Stimulated activated naive CD8-positive, alpha-beta T cell treated with anti-CD3 and anti-CD28 coated beads, Interleukin-15, Interleukin-2, amounts not matched to agents 100 U/mL and 50 U/mL, for 24 hours (primary cell): ENCODE results near the gene STAC.
"Not testable (repeated sequence)": the region's sequence is repeated elsewhere in the genome, so short reads cannot be mapped to it uniquely, and the experiment has no call there.

ENCODE experiments used
- ATAC-seq: fragments of 150-1000 bp; cut with Tn5 transposase; one replicate; pipeline ENCODE4 v1.10.0; 2021
- DNase-seq: peaks from one replicate; pipeline ENCODE4 v3.0.0; 2021

Gene STAC

DNA sequence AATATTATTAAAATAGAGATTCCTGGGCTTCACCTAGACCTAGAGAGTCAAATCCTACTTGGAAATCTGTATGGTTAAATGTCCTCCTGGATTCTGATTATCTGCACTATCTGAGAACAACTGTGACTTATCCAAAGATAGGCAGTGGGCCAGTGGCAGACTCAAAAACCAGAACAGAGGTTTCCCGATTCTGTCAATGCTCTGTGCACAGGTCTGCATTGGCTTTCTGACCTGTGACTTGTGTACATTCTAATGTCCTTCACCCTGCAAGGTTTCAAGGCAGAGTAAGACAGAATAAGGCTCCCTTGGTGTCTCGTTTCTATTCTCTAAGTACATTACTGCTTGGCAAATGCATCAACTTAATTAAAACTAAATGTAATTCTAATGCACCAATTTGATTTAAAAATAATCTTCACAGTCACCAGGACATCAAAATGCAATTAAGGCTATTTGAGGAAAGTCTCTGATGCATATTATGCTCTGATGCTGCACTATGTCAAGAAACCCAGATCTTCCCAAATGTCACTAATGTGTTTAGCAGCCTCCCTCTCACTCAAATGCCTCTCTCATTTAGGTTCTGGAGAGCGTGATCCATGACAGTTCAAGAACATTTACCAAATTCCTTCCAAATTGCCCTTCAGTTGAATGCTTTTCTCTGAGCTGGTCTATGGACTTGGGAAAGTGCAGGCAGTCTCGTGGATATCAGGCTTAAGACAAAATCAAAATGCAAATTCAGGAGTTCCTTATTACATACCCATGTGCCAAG lies 140.1 kb downstream of the STAC start:
- DNase-seq (no peak), ATAC-seq (no peak)

DNA sequence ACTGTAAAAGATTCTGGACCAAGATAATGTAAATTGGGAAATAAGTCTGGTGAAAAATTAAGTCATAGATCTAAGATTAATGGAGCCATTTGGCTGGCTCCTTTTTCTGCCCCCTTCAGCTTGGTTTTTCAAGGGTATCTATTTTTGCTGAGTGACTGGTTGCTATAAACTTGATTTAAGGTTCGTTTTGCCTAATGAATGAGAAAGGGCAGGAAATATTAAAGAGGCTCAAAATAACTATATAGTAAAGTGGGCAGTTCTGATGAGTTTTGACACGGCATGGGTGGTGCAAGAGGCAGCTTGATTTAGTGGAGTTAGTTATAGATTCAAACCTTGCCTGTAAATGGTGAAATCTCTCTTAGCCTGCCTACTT lies 140.7 kb downstream of the STAC start:
- DNase-seq (no peak), ATAC-seq (no peak)

DNA sequence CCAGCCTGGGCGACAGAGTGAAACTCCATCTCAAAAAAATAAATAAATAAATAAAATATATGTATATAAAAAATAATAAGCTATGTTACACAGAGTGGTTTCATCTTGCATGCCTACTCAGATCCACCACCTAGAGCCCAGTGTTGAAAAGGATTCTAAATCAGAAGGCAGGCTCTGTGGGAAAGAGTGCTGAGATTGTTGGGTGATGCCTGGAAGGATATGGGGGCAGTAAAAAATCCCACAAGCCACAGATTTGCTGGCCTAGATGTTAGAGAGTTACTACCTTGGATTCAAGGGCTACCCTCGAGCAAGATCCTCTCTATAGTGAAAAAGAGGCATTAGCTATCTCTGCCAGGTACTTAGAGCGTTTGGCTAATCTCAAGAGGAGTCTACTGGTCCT lies 144.3 kb downstream of the STAC start:
- ATAC-seq, result no peak

DNA sequence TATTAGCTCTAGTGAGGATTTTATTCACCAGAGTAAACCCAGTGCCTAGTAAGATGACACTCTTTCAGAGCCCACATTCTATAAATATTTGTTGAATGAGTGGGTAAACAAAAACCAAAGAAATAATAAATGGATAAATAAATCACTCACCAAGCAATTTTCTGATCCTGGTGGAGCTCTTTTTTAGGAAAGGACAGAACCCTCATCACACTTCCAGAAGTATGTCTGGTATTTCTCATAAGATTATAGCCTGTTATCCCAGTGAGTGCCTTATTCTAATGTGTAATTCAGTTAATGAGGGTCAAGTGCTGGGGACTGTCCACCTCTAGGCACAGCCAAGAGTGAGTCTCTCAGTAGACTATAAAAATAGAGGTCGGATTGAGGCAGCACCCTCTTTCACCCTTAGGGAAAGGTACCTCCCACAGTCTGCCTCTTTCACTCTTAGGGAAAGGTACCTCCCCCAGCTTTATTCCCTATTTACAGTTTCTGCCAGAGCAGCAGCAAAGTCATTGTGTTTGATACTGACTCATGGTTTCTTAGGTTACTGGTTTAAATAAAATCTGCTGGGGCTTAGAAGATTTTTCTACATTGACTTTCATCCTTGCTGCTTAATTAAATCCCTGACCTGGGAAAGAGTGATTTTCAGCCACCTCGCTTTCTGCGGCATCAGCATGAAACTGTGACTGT lies 145.0 kb downstream of the STAC start:
- DNase-seq, result no peak

More for the DNA sequence above, 144.3 kb downstream of the STAC start:
- DNase-seq, result no peak

DNA sequence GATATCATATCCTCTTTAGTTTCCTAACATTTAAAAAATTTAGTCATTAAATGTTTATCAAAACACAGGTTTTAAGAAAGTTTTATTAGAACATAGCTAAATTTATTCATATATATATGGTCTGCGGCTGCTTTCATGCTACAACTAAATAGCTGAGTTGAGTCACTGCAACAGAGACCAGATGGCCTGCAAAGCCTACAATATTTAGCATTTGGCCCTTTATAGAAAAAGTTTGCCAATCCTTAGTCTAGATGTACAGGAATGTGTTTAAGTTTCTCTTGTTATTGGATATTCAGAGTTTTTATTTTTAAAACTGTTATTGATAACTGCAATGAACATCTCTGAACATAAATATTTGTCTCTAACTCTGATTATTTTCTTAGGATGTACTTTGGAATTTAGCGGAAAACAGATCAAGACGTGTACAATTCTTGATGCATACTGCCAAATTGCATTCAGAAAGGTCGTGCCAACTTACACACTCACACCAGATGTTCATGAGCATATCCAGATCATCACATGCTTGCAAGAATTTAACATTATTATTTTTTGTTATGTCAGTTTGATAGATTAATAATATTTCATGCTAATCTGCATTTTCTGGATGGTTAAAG lies 157.9 kb downstream of the STAC start:
- no peak for ATAC-seq
- no peak for DNase-seq

More for the DNA sequence above, 145.0 kb downstream of the STAC start:
- no peak for ATAC-seq

DNA sequence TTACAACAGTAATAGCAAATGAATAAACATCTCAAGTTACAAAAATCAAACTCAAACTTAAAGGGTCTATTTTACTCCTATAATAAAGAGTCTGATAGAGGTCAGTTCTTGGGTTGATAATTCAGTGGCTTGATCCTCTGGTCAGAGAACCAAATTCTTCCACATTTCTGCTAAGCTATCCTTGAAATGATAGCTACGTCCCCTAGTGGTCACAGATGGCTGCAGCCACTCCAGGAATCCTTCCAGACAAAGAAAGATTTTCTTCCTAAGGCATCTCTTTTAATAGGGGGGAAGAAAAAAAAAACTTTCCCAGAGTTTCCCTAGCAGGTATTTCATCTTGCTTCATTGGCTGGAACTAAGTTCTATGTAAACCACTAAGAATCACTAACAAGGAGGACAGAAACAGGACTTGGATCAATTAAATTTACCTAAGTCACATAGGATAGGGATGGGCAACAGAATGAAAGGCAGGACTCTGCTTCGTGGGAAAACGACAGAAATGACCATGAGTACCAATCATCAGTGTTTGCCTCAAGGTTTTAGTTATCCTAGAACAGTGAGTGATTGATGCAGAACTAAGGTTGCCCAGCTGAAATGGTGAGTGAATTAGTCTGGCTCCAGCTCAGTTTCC lies 160.7 kb downstream of the STAC start:
- no peak for ATAC-seq
- no peak for DNase-seq

DNA sequence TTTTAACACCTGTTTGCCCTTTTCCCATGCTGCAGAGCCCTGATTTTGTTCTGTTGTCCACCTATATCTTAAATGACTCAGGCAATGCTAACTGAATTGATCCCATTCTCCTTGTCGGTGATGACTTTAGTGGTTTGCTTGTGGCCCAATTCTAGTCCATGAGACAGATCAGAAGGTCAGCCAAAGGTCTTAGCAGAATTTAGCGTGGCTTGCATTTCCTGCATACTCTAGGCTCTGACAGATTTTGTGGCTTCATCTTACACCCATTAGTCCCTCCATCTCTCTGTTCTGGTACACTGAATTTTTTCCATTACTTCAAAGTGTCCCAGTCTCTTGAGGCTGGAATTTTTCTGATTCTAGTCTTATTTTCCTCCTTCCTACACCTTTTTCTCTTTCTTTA lies 161.9 kb downstream of the STAC start:
- DNase-seq, result no peak
- ATAC-seq, result no peak

DNA sequence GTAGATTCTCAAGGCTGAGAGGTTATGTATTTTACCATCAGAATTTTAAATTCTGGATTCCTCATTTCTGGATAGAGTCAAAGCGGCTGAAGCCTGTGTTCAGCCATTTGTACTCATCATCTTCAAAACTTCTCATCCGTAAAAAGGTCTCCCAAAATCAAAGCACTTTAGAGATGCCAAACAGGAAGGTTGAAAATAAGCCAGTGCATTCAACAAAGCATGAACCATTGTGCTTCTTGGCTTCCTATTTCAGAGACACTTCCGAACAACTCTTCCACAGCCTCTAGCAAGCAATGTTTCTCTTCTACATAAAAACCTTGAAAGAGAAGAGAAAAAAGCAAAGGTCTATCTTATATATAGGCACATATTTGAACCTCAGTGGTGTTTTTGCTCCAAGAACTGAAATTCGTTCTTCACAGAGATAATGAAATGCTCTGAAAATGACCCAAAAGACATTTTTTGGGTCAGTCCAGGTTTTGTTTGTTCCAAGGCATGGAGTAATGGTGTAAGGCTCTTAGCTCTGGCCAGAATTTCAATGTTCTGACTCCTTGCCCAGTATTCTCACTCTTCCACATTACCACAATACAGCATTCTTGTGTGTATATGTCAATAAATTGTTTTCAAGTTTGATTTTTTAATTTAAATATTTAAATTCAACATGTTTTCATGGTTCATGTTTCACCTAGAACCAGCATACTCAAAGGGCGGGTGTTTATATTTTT lies 163.1 kb downstream of the STAC start:
- ATAC-seq (no peak), DNase-seq (no peak)

DNA sequence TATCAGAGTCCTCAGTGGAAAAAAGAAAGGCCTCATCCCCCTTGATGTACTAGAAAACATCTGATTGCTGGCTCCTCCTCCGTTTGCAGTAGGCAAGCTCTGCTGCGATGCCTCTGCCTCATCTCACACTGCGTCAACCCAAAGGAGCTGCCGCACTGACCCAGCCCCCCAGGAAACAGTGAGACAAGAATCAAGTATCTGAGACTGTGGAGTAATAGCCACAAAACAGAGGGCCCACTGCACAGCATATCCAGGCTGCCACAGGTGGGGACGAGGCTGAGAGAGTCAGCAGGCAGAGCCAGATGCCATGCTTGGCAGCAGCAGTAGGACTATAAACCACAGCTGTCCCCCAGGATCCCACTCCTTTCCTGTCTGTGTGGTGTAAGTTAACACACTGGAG lies 165.9 kb downstream of the STAC start:
- DNase-seq (no peak), ATAC-seq (no peak)

DNA sequence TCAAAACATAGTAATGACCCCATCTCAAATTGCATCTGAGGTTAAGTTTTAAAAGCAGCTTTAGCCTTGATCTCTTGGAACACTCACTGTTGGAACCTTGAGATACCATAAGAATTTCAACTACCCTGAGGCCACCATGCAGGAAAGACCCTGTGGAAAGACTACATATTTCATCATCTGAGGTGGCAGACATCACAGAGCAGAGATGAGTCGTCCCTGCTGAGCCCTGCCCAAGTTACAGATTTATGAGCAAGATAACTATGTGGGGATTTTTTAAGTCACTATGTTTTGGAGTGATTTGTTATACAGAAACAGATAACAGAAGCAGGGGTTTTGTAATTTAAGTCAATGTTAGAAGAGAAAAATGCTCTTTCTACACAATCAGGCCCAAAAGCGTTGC lies 168.4 kb downstream of the STAC start:
- DNase-seq, result no peak
- ATAC-seq, result no peak

DNA sequence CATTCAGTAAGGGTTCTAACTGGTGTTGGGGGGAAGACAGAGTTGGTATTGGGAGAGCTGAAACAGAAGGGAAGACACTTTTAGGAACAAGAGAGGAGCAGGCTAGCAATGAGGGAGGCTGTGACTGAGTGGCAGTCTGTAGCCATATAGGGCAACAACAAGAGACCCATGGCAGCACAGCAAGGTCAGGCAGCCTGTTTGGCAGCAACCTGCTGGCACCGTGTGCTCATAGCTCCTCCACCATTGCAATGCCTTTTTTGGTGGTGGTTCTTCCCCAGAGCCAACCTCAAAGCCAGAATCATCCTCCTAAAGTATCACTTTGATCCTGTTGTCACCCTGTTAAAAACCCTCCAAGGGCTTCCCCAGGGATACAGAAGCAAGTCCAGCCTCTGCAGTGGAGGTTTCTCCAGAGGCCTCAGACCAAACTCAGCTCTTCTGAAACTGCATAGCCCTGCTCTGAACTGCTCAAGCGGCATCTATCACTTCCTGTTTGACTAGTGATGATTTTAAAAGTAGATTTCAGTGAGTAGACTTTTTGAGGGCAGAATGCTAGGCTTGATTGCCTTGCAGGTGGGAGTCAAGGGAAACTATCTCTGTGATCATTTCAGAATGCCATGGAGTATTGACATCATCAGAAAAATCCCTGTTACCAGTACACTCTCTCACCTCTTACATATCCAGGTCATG lies 176.9 kb downstream of the STAC start:
- ATAC-seq (no peak), DNase-seq (no peak)

DNA sequence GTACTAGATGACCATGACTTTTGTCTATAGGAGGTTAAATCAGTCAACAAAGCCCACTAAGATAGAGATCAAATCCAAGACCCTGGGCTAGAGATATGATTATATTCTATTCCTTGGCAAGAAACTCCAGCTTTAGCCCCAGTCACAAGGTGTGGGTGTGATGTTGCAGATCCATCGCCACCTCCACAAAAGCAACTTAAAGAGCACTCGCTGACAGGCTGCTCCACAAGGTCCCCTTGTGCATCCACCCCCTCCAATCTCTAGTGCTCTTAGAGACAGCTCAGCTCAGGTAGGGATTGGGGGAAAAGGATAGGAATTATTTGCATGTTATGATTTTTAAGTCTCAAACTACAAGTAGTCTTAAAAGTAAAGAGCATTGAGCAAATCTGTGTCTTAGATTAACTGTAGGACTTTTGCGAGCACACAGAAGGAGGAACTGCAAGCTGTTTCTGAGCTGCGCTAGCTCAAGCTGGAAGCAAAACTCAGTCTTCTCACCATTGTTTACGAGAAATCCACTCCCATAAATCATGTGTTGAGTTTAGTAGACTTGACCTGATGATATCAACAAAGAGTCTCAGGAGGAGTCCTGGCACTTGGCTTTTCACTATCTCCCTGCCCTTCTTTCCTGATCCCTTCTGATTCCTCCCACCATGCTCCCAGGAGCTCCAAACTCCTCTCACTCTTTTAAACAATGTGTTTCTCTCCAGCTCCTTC lies 177.6 kb downstream of the STAC start:
- DNase-seq, result no peak
- ATAC-seq, result no peak

DNA sequence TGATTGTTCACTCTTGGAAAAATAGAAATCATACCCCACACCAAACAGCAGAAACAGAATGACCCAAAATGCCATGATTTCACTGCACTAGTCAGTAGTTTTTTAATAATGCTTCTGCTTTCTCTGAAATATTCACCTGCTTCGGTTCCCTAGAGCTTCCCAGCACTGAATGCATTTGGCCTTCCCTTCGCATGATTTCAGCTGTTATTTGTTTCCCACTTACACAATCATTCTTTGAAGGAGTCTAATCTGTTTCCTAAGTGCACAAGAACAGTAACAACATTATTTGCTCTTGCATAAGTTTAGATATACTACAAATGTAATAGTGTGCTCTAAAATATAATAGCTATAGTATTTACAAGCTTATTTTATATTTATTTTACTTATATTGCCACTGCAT lies 178.7 kb downstream of the STAC start:
- ATAC-seq, result no peak

DNA sequence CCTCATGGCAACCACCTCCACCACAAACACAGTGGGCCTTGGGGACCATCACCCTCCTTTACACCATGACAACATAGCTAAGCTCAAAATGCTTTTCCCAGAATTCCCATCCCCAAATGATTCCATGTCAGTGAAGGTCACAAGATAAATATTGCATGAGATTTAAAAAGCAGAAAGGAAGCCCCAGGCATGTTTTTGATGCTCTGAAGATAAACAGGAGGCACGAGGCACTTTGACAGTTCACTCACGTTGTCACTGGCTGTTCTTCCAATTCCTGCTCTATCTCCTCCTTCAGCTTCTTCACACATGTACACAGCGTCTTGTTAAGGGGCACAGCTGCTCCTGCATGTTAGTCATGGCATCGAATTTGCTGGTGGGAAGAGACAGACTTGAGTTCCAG lies 180.4 kb downstream of the STAC start:
- no peak for DNase-seq
- no peak for ATAC-seq

More for the DNA sequence above, 178.7 kb downstream of the STAC start:
- DNase-seq, result no peak

DNA sequence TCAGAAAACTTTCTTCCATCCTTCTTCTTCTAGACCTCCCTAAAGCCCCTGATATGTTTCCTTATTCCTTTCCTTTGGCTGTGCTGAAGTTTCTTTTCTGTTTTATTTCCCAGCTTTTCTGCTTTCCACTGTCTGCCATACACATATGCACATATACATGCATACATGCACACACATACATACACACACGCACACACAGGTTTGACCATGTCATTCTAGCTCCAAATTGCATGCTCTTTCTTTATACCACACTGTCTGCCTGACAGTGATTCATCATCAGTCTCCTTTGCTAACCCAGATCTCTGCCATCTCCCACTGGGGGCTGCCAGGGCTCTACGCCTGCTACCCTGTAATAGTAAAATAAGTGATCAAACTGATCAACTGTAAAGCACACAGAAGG lies 181.3 kb downstream of the STAC start:
- DNase-seq (no peak), ATAC-seq (no peak)

DNA sequence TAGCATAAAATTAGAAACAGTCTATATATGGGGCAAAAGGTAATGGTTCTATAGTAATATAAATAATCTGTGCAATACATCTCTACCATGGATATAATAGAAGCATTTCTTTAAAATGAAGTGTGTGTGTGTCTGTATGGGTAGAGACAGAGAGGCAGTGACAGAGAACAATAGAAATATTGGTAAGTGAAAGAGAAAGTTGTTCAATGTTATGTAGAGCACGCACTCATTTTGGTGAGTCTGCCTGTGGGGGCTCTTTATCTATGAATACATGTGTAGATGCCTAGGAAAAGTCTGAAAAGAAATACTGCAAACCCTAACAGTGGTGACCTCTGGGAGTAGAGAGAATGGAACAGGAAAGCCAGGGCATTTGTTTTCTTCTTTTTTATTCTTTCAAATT lies 182.6 kb downstream of the STAC start:
- DNase-seq (no peak), ATAC-seq (no peak)

DNA sequence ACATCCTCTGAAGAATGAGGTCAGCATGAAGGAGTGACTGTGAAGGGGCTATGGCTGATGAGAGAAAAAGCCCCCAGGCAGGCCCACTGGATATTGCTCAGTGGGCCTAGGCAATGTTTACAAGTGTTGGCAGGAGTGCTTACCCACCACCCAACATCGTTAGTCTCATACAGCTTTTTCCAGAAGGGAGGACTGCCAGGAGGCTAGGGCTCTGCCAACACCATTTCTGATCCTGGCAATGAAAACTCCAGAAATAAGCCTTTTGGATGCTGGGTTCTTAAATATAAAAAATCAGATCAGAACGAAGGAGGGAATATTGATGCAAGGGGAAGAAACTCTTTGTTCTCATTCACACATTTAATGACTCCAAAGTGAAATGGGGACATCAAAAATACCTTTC lies 194.9 kb downstream of the STAC start:
- ATAC-seq (no peak), DNase-seq (no peak)

DNA sequence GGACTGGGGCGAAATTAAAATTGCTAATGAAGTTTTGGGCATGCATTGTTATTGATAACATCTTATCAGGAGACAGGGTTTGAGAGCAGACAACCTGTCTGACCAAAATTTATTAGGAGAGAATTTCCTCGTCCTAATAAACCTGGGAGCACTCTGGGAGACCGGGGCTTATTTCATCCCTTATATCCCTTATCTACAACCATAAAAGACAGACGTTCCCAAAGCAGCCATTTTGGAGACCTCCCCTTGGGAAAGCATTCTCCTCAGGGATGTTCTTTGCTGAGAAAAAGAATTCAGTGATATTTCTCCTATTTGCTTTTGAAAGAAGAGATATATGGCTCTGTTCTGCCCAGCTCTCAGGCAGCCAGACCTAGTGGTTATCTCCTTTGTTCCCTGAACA lies 198.1 kb downstream of the STAC start:
- DNase-seq, ATAC-seq: not testable (repeated sequence)

DNA sequence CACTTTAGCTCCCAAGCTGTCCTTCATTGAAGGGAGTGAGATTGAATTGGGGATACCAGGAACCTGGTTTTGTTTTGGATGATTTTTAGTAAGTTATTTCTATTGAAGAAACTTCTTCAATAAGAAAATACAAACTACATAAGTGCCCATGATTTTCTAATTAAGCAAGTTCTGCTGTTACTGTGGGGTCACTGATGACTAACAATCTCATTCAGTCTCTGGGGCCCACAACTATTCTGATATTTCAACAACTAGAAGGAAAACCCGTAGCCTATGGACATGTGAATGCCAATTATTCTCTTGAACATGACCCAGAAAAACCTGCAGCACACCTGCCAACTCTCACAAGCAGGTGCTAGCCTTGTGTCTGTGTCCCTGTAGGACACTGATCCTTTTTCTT lies 199.4 kb downstream of the STAC start:
- ATAC-seq (no peak), DNase-seq (no peak)

DNA sequence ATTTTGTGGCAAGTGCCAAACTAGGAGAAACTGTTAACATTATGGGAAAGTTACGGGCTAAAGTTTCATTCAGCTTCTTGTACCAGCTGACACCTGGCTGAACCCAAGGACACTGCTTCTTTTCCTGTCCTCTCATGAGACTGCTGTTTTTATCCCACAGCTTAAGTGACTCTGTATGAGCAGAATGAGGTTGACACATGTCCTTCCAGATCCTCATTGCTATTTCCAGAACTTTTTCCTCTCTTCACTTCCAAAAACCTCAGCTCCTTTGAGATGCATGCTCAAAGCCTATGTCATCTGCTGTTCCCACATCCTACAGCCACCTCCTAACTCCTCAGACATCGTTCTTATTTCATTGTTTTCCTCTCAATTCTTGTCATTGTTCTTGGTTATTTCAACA lies 200.4 kb downstream of the STAC start:
- ATAC-seq (no peak), DNase-seq (no peak)

DNA sequence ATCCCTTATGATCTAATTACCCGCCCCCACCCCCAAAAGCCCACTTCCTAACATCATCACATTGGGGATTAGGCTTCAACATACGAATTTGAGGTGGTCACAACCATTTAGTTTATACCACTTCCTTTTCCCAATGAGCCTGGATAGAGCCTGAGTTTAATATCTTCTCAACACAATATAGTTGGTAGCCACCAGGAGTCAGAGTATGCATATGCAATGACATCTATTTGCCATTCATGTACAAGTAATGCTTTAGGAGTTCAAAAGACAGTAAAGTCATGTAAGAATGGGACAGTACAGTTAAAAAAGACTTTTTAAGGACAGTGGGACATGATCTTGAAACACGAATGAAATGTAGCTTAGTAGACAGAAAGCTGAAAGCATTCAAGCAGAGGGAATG lies 211.7 kb downstream of the STAC start:
- ATAC-seq, result no peak
- DNase-seq, result no peak
